Colonic mucosa (tissue), 4 donors: ENCODE measurements around the gene CWC27. TPM values are rescaled to one million over a fixed set of nuclear protein-coding genes. Genes with fewer than 3 reads are reported as not detected.

Experiments
- DNase-seq: peaks from one replicate; pipeline ENCODE4 v3.0.0-alpha.2; 2020
- H3K27ac ChIP-seq: fragments of 200-600 bp; one replicate; pipeline ENCODE4 v1.8.0; 2021
- H3K27me3 ChIP-seq: fragments of 200-600 bp; one replicate; pipeline ENCODE4 v1.8.0; 2021
- H3K36me3 ChIP-seq: fragments of 200-600 bp; one replicate; pipeline ENCODE4 v1.8.0; 2021
- H3K4me1 ChIP-seq: fragments of 200-600 bp; one replicate; pipeline ENCODE4 v1.8.0; 2021; ENCODE audit warnings: mild to moderate bottlenecking
- H3K4me3 ChIP-seq: fragments of 200-600 bp; one replicate; pipeline ENCODE4 v1.8.0; 2021
- H3K9ac ChIP-seq, 2 donors: one replicate each; pipeline ENCODE4 v1.7.0; 2013; ENCODE audit warnings: control low read depth in 2 of 2, low read depth in 2 of 2, low read length in 2 of 2
- H3K9me3 ChIP-seq: fragments of 200-600 bp; one replicate; pipeline ENCODE4 v1.8.0; 2021
- intact Hi-C: fragments of 100-400 bp; cut with DNase I; formaldehyde crosslinking; loops from one replicate; pipeline ENCODE4 v1.14.1; 2022
- total RNA-seq, 2 donors: library from RNA; stranded (reverse); fragmentation: NEBNext Ultra II Directional in 1 of 2; extraction: Animal tissue kit (Norgen Biotek cat#: 25700) in 1 of 2; gene quantifications; one replicate each; pipeline ENCODE4 v1.2.1, GENCODE V29; 2021
- TF ChIP-seq, protein P1 (sequence below): fragments of 200-600 bp; IDR thresholded peaks from one replicate; pipeline ENCODE4 v1.8.0; 2022; ENCODE audit warnings: antibody characterized with exemption, mild to moderate bottlenecking
- donor health status: healthy.
- donor health status: DM: no; HTN: no; CAD: no.
- donor health status: DM: no; HTN: no; CAD: no.

Gene CWC27
- total RNA-seq, 2 donors from 2014 or later, result 18.3 to 22.6 TPM

GRCh38 chr5:64958757-64959391 lies 190.1 kb downstream of the CWC27 start:
- intact Hi-C loops, result loop anchor here (5.0 kb wide), 1 partner anchor 523 kb away; the partner anchor contains the start of gene ADAMTS6
- no peak for DNase-seq
- H3K9ac ChIP-seq, result no peak overlapping the region

DNA sequence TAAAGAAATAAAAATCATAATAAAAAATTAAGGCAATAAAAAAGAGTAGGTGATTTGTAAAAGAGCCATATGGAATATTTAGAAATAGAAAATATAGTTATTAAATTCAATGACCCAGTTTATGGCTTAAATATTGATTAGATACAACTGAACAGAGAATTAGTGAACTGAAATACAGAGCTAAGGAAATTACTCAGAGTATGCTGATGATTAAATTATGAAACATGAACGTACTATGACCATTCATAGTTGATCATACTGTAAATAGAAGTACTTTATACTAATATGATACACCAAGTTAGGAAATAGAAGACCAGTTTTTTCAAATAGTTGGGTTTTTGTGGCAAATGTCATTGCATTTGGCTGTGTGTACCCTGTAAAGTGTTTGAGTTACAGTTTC lies 194.5 kb downstream of the CWC27 start:
- no peak for DNase-seq
- TF ChIP-seq, protein P1, sequence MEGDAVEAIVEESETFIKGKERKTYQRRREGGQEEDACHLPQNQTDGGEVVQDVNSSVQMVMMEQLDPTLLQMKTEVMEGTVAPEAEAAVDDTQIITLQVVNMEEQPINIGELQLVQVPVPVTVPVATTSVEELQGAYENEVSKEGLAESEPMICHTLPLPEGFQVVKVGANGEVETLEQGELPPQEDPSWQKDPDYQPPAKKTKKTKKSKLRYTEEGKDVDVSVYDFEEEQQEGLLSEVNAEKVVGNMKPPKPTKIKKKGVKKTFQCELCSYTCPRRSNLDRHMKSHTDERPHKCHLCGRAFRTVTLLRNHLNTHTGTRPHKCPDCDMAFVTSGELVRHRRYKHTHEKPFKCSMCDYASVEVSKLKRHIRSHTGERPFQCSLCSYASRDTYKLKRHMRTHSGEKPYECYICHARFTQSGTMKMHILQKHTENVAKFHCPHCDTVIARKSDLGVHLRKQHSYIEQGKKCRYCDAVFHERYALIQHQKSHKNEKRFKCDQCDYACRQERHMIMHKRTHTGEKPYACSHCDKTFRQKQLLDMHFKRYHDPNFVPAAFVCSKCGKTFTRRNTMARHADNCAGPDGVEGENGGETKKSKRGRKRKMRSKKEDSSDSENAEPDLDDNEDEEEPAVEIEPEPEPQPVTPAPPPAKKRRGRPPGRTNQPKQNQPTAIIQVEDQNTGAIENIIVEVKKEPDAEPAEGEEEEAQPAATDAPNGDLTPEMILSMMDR, result no peak
- no peak overlapping the region for H3K4me3 ChIP-seq
- H3K27ac ChIP-seq, result no peak overlapping the region
- no peak overlapping the region for H3K9ac ChIP-seq
- H3K36me3 ChIP-seq, result no peaks in the 10 kb centered on the region
- H3K4me1 ChIP-seq, result no peaks in the 10 kb centered on the region
- intact Hi-C loops, result no loop called here
- H3K9me3 ChIP-seq, result no peaks in the 10 kb centered on the region
- H3K27me3 ChIP-seq, result no peaks in the 10 kb centered on the region

More at GRCh38 chr5:64958757-64959391, 190.1 kb downstream of the CWC27 start:
- TF ChIP-seq, protein P1, result peak; percentile 12
- no peaks in the 10 kb centered on the region for H3K36me3 ChIP-seq
- no peaks in the 10 kb centered on the region for H3K9me3 ChIP-seq
- no peak overlapping the region for H3K4me3 ChIP-seq
- H3K27me3 ChIP-seq, result no peaks in the 10 kb centered on the region
- H3K27ac ChIP-seq, result no peak overlapping the region
- no peaks in the 10 kb centered on the region for H3K4me1 ChIP-seq

GRCh38 chr5:64968591-64969110 lies 199.9 kb downstream of the CWC27 start:
- intact Hi-C loops, result no loop called here
- Histone ChIP-seq H3K9me3 (no peaks in the 10 kb centered on the region), H3K36me3 (no peaks in the 10 kb centered on the region), H3K4me1 (no peaks in the 10 kb centered on the region), H3K4me3 (no peak overlapping the region), H3K27me3 (no peaks in the 10 kb centered on the region), H3K9ac (no peak overlapping the region), H3K27ac (no peak overlapping the region)
- TF ChIP-seq, protein P1, result no peak
- no peak for DNase-seq

DNA sequence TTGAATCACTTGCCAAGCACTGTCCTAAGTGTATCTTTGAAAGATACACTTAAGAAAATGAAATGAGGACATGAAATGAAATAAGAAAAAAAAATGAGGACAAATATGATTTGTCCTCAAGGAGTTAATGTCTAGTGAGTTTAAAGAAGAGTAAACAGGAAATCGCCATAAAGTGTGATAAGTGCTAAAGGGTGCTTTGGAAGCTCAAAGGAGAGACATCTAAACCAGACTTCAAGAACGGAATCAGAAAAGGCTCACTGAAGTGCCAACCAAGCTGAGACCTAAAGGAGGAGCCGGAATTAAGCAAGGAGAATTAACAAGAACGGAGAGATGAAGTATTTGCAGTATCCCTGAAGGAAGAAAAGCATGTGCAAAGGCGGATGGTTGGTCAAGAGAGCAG lies 200.8 kb downstream of the CWC27 start:
- Histone ChIP-seq H3K4me1 (no peaks in the 10 kb centered on the region), H3K4me3 (no peak overlapping the region), H3K27ac (no peak overlapping the region), H3K36me3 (no peaks in the 10 kb centered on the region), H3K27me3 (no peaks in the 10 kb centered on the region), H3K9ac (no peak overlapping the region), H3K9me3 (no peaks in the 10 kb centered on the region)
- DNase-seq, result no peak
- intact Hi-C loops, result no loop called here
- TF ChIP-seq, protein P1, result no peak

DNA sequence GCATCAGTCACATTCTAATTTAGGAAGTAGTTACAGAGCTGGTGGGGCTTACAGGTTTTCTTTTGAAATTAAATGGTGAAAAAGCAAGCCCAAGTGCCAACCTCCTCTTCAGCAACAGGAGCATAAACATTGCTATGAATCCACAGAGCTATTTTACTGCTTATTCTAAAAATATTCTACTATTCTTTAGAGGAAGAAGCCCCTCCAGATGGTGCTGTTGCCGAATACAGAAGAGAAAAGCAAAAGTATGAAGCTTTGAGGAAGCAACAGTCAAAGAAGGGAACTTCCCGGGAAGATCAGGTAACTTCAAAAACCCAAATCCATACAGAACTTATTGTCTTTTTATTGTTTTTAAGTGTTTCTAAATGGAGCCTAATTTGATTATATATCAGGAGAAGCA lies 202.8 kb downstream of the CWC27 start:
- DNase-seq, result no peak

More for the DNA sequence above, 202.8 kb downstream of the CWC27 start:
- TF ChIP-seq, protein P1, result no peak
- Histone ChIP-seq H3K27me3 (no peaks in the 10 kb centered on the region), H3K4me3 (no peak overlapping the region), H3K36me3 (no peaks in the 10 kb centered on the region), H3K9ac (no peak overlapping the region), H3K9me3 (no peaks in the 10 kb centered on the region), H3K4me1 (no peaks in the 10 kb centered on the region), H3K27ac (no peak overlapping the region)
- intact Hi-C loops, result no loop called here
